ENCODE data around the gene CEP72.

DNA sequence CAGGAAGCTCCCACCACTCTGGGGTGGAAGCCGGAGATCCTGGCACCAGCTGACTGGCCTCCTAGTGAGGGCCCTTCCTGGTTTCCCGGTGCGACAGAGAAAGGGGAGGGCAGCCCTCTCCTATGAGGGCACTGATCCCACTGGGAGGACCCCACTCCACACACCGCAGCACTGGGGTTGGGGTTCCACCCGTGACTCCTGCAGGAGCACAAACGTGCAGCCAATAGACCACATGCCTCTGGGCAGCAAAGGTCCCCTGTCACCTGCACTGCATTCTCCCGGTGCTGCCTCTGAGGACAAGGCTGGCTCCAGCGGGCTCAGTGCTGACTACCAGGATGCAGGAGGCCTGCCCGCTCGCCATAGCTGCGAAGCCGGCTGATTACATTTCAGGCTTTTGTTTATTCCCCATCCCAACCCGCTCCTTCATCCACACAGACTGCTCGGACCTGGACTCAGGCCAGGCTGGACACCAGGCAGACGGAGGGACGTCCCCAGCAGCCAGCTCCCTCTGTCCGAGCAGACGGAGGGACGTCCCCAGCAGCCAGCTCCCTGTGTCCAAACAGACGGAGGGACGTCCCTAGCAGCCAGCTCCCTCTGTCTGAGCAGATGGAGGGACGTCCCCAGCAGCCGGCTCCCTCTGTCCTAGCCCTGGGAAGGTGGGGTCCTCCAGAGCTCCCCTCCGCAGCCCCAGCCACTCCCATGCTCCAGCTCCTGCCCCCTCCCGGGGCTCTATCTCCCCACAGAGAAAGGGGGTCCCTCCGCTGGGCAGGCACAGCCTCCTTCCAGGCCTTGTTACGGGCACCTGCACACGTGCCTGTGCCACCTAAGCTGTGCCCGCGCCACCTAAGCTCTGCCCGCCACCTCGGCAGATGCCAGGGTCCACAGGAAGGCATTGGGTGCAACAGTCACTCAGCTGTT, 8.8 kb upstream of the CEP72 start:
- TF ChIP-seq GATA2 (CRISPR knock-in tag; IDR thresholded peaks at IDR 0.05): no peak
- TF ChIP-seq CTCF (IDR thresholded peaks at IDR 0.05): no peak
- no peak for TF ChIP-seq MAX (IDR thresholded peaks at IDR 0.05; ENCODE audit: low read depth)
- no peak for TF ChIP-seq RXRA (IDR thresholded peaks at IDR 0.05; ENCODE audit: borderline replicate concordance, low read depth)

All from SK-N-SH (cell line).